ENCODE data around the gene ATG4B. TPM values are rescaled to one million over a fixed set of nuclear protein-coding genes. Genes with fewer than 3 reads are reported as not detected.
A peak's percentile ranks its signal among the peaks of the same experiment; 100 is the strongest.

ATG4B gene
- total RNA-seq, 1 donor from 2014 or later = 83.2 TPM

DNA sequence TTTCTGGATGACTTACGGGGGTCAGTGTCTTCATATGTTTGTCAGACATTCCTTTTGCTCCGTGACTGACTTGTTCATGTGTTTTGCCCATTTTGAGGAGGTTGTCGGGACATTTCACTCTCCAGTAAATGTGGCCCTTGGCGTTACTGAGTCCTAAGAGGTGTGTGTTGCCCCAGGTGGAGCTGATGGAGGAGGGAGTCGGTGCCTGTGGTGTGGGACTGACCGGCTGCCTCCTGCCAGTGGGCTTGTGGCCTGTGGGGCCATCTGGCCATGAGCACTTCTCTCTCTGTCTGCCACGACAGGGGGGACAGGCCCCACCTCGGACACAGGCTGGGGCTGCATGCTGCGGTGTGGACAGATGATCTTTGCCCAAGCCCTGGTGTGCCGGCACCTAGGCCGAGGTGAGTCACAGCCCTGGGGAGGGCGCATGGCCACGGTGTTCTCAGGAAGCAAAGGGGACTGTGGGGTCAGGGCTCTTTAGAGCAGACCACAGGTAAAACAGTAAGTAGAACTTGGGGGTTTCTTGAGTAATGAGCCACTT, 15.8 kb downstream of the ATG4B start:
- Mint-ChIP-seq H3K4me1 (ENCODE audit: low read depth, unreplicated experiment) (peaks cover 10% of the 10 kb centered on the region), H3K4me3 (ENCODE audit: unreplicated experiment) (no peak overlapping the region), H3K36me3 (ENCODE audit: low read depth, unreplicated experiment) (peaks cover 20% of the 10 kb centered on the region), H3K27ac (ENCODE audit: unreplicated experiment) (no peak overlapping the region), H3K9me3 (ENCODE audit: unreplicated experiment) (no peaks in the 10 kb centered on the region), H3K27me3 (ENCODE audit: low read depth, unreplicated experiment) (no peaks in the 10 kb centered on the region)
- DNase-seq (ENCODE audit: low read depth) = no peak
- TF ChIP-seq, protein P1, sequence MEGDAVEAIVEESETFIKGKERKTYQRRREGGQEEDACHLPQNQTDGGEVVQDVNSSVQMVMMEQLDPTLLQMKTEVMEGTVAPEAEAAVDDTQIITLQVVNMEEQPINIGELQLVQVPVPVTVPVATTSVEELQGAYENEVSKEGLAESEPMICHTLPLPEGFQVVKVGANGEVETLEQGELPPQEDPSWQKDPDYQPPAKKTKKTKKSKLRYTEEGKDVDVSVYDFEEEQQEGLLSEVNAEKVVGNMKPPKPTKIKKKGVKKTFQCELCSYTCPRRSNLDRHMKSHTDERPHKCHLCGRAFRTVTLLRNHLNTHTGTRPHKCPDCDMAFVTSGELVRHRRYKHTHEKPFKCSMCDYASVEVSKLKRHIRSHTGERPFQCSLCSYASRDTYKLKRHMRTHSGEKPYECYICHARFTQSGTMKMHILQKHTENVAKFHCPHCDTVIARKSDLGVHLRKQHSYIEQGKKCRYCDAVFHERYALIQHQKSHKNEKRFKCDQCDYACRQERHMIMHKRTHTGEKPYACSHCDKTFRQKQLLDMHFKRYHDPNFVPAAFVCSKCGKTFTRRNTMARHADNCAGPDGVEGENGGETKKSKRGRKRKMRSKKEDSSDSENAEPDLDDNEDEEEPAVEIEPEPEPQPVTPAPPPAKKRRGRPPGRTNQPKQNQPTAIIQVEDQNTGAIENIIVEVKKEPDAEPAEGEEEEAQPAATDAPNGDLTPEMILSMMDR (IDR thresholded peaks at IDR 0.05; ENCODE audit: insufficient read depth, low read depth, low read length) = no peak
- TF ChIP-seq EZH2 (IDR thresholded peaks at IDR 0.05; ENCODE audit: insufficient read depth, low read length) = no peak
- no peaks in the 10 kb centered on the region for H3K9me3 ChIP-seq (ENCODE audit: insufficient read depth, low read depth, low read length)
- peaks cover 30% of the 10 kb centered on the region for H3K36me3 ChIP-seq (ENCODE audit: insufficient read depth, low read length)
- H3K27ac ChIP-seq (ENCODE audit: low read depth, low read length) = no peak overlapping the region
- no peak overlapping the region for H2AFZ ChIP-seq (ENCODE audit: low read depth, low read length)
- no peaks in the 10 kb centered on the region for H3K4me1 ChIP-seq (ENCODE audit: insufficient read depth, low read length)
- H4K20me1 ChIP-seq (ENCODE audit: insufficient read depth, low read length) = peaks cover 57% of the 10 kb centered on the region
- H3K79me2 ChIP-seq (ENCODE audit: insufficient read depth, low read length) = peaks cover 50% of the 10 kb centered on the region
- no peak for FAIRE-seq
- no peak overlapping the region for H3K4me2 ChIP-seq (ENCODE audit: low read length)
- no peak overlapping the region for H3K9ac ChIP-seq (ENCODE audit: low read length)
- H3K27me3 ChIP-seq (ENCODE audit: insufficient read depth, low read length) = no peaks in the 10 kb centered on the region
- no peak overlapping the region for H3K4me3 ChIP-seq (ENCODE audit: insufficient read depth, low read depth, low read length)

DNA sequence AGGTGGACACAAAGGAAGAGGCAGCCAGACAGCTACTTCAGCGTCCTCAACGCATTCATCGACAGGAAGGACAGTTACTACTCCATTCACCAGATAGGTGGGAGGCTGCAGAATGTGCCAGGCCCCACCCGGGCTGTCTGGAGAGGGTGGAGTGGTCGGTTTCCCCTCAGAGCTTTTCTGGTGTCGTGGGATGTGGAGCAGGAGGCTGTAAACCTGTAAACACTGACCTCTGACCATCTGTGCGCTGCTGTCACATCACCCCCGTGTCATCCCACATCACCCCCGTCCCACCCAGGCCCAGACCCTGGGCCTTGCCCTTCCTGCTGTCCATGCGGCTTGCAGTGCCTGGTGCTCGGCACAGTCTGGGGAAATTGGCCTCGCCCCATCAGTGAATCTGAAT, 17.1 kb downstream of the ATG4B start:
- Mint-ChIP-seq H3K36me3 (ENCODE audit: low read depth, unreplicated experiment) (peaks cover 28% of the 10 kb centered on the region), H3K9me3 (ENCODE audit: unreplicated experiment) (no peaks in the 10 kb centered on the region), H3K4me3 (ENCODE audit: unreplicated experiment) (no peak overlapping the region), H3K4me1 (ENCODE audit: low read depth, unreplicated experiment) (peaks cover 10% of the 10 kb centered on the region), H3K27me3 (ENCODE audit: low read depth, unreplicated experiment) (no peaks in the 10 kb centered on the region), H3K27ac (ENCODE audit: unreplicated experiment) (no peak overlapping the region)
- H4K20me1 ChIP-seq (ENCODE audit: insufficient read depth, low read length) = peaks cover 47% of the 10 kb centered on the region
- H3K9me3 ChIP-seq (ENCODE audit: insufficient read depth, low read depth, low read length) = no peaks in the 10 kb centered on the region
- DNase-seq (ENCODE audit: low read depth) (no peak), FAIRE-seq (no peak)
- no peak overlapping the region for H3K4me2 ChIP-seq (ENCODE audit: low read length)
- no peak overlapping the region for H3K4me3 ChIP-seq (ENCODE audit: insufficient read depth, low read depth, low read length)
- H3K79me2 ChIP-seq (ENCODE audit: insufficient read depth, low read length) = peaks cover 37% of the 10 kb centered on the region
- H3K27me3 ChIP-seq (ENCODE audit: insufficient read depth, low read length) = no peaks in the 10 kb centered on the region
- H2AFZ ChIP-seq (ENCODE audit: low read depth, low read length) = no peak overlapping the region
- TF ChIP-seq, protein P1 (IDR thresholded peaks at IDR 0.05; ENCODE audit: insufficient read depth, low read depth, low read length) = no peak
- TF ChIP-seq EZH2 (IDR thresholded peaks at IDR 0.05; ENCODE audit: insufficient read depth, low read length) = no peak
- peaks cover 30% of the 10 kb centered on the region for H3K36me3 ChIP-seq (ENCODE audit: insufficient read depth, low read length)
- no peaks in the 10 kb centered on the region for H3K4me1 ChIP-seq (ENCODE audit: insufficient read depth, low read length)
- H3K9ac ChIP-seq (ENCODE audit: low read length) = no peak overlapping the region
- no peak overlapping the region for H3K27ac ChIP-seq (ENCODE audit: low read depth, low read length)

DNA sequence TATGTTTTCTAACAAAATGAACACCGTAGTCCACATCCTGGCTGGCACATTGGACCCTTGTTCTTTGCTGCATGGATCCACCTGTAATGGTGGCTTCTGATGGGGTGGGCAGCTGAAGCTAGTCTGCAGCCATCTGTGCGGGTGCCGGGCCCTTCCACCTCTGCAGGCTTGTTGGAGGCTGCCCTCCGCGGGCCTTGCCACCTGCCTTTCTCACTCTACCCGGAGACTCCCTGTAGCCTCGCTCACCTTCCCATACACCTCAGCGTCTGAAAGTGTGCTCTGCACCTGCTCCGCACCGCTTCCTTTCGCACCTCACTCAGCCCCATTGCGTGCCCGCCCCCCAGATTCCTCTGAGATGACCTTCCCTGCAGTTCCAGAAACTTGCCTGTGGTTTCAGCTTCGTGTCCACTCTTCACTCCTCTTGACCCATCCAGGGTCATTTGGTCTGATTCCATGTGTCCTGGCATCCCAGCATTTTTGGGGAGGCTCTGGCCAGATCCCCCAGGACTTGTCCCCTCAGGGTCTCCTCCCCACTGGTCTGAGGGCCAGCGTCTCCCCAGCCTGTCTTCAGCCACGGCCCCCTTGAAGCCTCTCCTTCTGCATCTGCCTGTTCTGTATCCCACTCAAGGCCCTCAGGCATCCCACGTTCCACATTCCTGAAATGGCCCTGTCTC, 18.2 kb downstream of the ATG4B start:
- Mint-ChIP-seq H3K27ac (ENCODE audit: unreplicated experiment) (peak overlapping the region; percentile 24), H3K27me3 (ENCODE audit: low read depth, unreplicated experiment) (no peaks in the 10 kb centered on the region), H3K4me3 (ENCODE audit: unreplicated experiment) (no peak overlapping the region), H3K9me3 (ENCODE audit: unreplicated experiment) (no peaks in the 10 kb centered on the region), H3K36me3 (ENCODE audit: low read depth, unreplicated experiment) (peaks cover 35% of the 10 kb centered on the region), H3K4me1 (ENCODE audit: low read depth, unreplicated experiment) (peaks cover 7% of the 10 kb centered on the region)
- DNase-seq (ENCODE audit: low read depth) (no peak), FAIRE-seq (no peak)
- H3K4me1 ChIP-seq (ENCODE audit: insufficient read depth, low read length) = no peaks in the 10 kb centered on the region
- H3K27ac ChIP-seq (ENCODE audit: low read depth, low read length) = no peak overlapping the region
- H3K4me2 ChIP-seq (ENCODE audit: low read length) = no peak overlapping the region
- peaks cover 26% of the 10 kb centered on the region for H3K79me2 ChIP-seq (ENCODE audit: insufficient read depth, low read length)
- H3K36me3 ChIP-seq (ENCODE audit: insufficient read depth, low read length) = peaks cover 36% of the 10 kb centered on the region
- no peaks in the 10 kb centered on the region for H3K27me3 ChIP-seq (ENCODE audit: insufficient read depth, low read length)
- no peak overlapping the region for H2AFZ ChIP-seq (ENCODE audit: low read depth, low read length)
- TF ChIP-seq, protein P1 (IDR thresholded peaks at IDR 0.05; ENCODE audit: insufficient read depth, low read depth, low read length) = no peak
- TF ChIP-seq EZH2 (IDR thresholded peaks at IDR 0.05; ENCODE audit: insufficient read depth, low read length) = no peak
- no peak overlapping the region for H3K9ac ChIP-seq (ENCODE audit: low read length)
- H3K9me3 ChIP-seq (ENCODE audit: insufficient read depth, low read depth, low read length) = no peaks in the 10 kb centered on the region
- peaks cover 40% of the 10 kb centered on the region for H4K20me1 ChIP-seq (ENCODE audit: insufficient read depth, low read length)
- H3K4me3 ChIP-seq (ENCODE audit: insufficient read depth, low read depth, low read length) = no peak overlapping the region
